Measurements from ENCODE around the gene EFCAB6. TPM values are rescaled to one million over a fixed set of nuclear protein-coding genes. Genes with fewer than 3 reads are reported as not detected.
A peak's percentile ranks its signal among the peaks of the same experiment; 100 is the strongest.

EFCAB6 gene
- total RNA-seq, 1 experiment from 2014 or later: 0.52 TPM

GRCh38 chr22:43515902-43516301 is 296.2 kb downstream of the EFCAB6 start:
- Histone ChIP-seq H4K20me1 (ENCODE audit: insufficient read depth) (no peaks in the 10 kb centered on the region), H3K4me3 (replicated peaks in 1 of 2; ENCODE audit: low read depth in 1 of 2, low read length in 2 of 2) (no peak overlapping the region), H3K27me3 (ENCODE audit: insufficient read depth, low read length) (peaks cover 5% of the 10 kb centered on the region; the same call in 1 of the 2 replicates), H3K9me2 (ENCODE audit: insufficient read depth) (no peaks in the 10 kb centered on the region), H3K79me2 (ENCODE audit: insufficient read depth, low read length) (no peaks in the 10 kb centered on the region), H2AFZ (ENCODE audit: low read depth, low read length, poor library complexity, severe bottlenecking) (no peak overlapping the region), H3K36me3 (ENCODE audit: control insufficient read depth in 1 of 2, insufficient read depth in 2 of 2, low read length in 2 of 2) (no peaks in the 10 kb centered on the region), H3K27ac (ENCODE audit: low read depth, low read length) (no peak overlapping the region), H3K9ac (ENCODE audit: low read length) (no peak overlapping the region), H3K9me3 (ENCODE audit: control insufficient read depth in 1 of 2, insufficient read depth in 1 of 2, low read depth in 1 of 2, low read length in 2 of 2) (no peaks in the 10 kb centered on the region), H3K4me1 (ENCODE audit: control insufficient read depth in 1 of 2, insufficient read depth in 2 of 2, low read length in 2 of 2) (no peaks in the 10 kb centered on the region), H3K4me2 (ENCODE audit: low read length) (no peak overlapping the region)
- DNase-seq (ENCODE audit: low read depth, low spot score): no peak
- intact Hi-C loops (cut with micrococcal nuclease): no loop called here
- TF ChIP-seq FOSL1 (IDR thresholded peaks at IDR 0.05; ENCODE audit: low read depth): no peak
- TF ChIP-seq, protein P1, sequence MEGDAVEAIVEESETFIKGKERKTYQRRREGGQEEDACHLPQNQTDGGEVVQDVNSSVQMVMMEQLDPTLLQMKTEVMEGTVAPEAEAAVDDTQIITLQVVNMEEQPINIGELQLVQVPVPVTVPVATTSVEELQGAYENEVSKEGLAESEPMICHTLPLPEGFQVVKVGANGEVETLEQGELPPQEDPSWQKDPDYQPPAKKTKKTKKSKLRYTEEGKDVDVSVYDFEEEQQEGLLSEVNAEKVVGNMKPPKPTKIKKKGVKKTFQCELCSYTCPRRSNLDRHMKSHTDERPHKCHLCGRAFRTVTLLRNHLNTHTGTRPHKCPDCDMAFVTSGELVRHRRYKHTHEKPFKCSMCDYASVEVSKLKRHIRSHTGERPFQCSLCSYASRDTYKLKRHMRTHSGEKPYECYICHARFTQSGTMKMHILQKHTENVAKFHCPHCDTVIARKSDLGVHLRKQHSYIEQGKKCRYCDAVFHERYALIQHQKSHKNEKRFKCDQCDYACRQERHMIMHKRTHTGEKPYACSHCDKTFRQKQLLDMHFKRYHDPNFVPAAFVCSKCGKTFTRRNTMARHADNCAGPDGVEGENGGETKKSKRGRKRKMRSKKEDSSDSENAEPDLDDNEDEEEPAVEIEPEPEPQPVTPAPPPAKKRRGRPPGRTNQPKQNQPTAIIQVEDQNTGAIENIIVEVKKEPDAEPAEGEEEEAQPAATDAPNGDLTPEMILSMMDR (IDR thresholded peaks at IDR 0.05 in 2 of 3, conservative IDR thresholded peaks at IDR 0.05 in 1 of 3; ENCODE audit: borderline replicate concordance in 1 of 3, insufficient read depth in 1 of 3, low read depth in 2 of 3, low read length in 2 of 3): peak in 2 of 3 experiments; percentile 49 to 51; a peak in 4 of 6 replicates
- TF ChIP-seq TCF7L2 (IDR thresholded peaks at IDR 0.05; ENCODE audit: borderline replicate concordance, extremely low read depth, insufficient read depth, insufficient read length): no peak
- 0 out of 2 replicates have a peak, but pooled peaks have one; percentile 9 for TF ChIP-seq RAD21 (IDR thresholded peaks at IDR 0.05; ENCODE audit: low read depth)
- RAD21 ChIA-PET (ENCODE audit: low non-redundant PET in 1 of 2, low total read pairs in 2 of 2, uncharacterized antibody in 2 of 2, unreplicated experiment in 2 of 2): no interaction called here
- BruUV-seq (replicated peaks): no TSS peak
- POLR2A ChIA-PET: no interaction called here
- ATAC-seq: peak; percentile 54; the same call in 1 of the 2 replicates
- CTCF ChIA-PET: no interaction called here

GRCh38 chr22:43515411-43515810 is 296.7 kb downstream of the EFCAB6 start:
- no peaks in the 10 kb centered on the region for H3K4me1 ChIP-seq (ENCODE audit: control insufficient read depth in 1 of 2, insufficient read depth in 2 of 2, low read length in 2 of 2)
- H3K27ac ChIP-seq (ENCODE audit: low read depth, low read length): no peak overlapping the region
- ChIA-PET CTCF (no interaction called here), RAD21 (ENCODE audit: low non-redundant PET in 1 of 2, low total read pairs in 2 of 2, uncharacterized antibody in 2 of 2, unreplicated experiment in 2 of 2) (no interaction called here), POLR2A (no interaction called here)
- H3K79me2 ChIP-seq (ENCODE audit: insufficient read depth, low read length): no peaks in the 10 kb centered on the region
- H4K20me1 ChIP-seq (ENCODE audit: insufficient read depth): no peaks in the 10 kb centered on the region
- DNase-seq (ENCODE audit: low read depth, low spot score): no peak
- no peak overlapping the region for H3K4me2 ChIP-seq (ENCODE audit: low read length)
- H3K27me3 ChIP-seq (ENCODE audit: insufficient read depth, low read length): peaks cover 5% of the 10 kb centered on the region; the same call in 1 of the 2 replicates
- H3K9me2 ChIP-seq (ENCODE audit: insufficient read depth): no peaks in the 10 kb centered on the region
- no TSS peak for BruUV-seq (replicated peaks)
- no peak overlapping the region for H3K9ac ChIP-seq (ENCODE audit: low read length)
- no peaks in the 10 kb centered on the region for H3K36me3 ChIP-seq (ENCODE audit: control insufficient read depth in 1 of 2, insufficient read depth in 2 of 2, low read length in 2 of 2)
- H3K4me3 ChIP-seq (replicated peaks in 1 of 2; ENCODE audit: low read depth in 1 of 2, low read length in 2 of 2): no peak overlapping the region
- ATAC-seq: no peak
- intact Hi-C loops (cut with micrococcal nuclease): no loop called here
- H3K9me3 ChIP-seq (ENCODE audit: control insufficient read depth in 1 of 2, insufficient read depth in 1 of 2, low read depth in 1 of 2, low read length in 2 of 2): no peaks in the 10 kb centered on the region
- no peak for TF ChIP-seq SP1 (IDR thresholded peaks at IDR 0.05; ENCODE audit: low read depth)
- TF ChIP-seq ELF1 (IDR thresholded peaks at IDR 0.05; ENCODE audit: borderline replicate concordance, low read depth): no peak
- TF ChIP-seq EZH2phosphoT487 (IDR thresholded peaks at IDR 0.05; ENCODE audit: borderline replicate concordance): no peak
- no peak for TF ChIP-seq EGR1 (IDR thresholded peaks at IDR 0.05; ENCODE audit: low read depth)
- no peak for TF ChIP-seq RAD21 (IDR thresholded peaks at IDR 0.05; ENCODE audit: low read depth)
- no peak for TF ChIP-seq POLR2A (IDR thresholded peaks at IDR 0.05; ENCODE audit: borderline replicate concordance, extremely low read depth, insufficient read depth, insufficient read length)
- TF ChIP-seq CBX3 (IDR thresholded peaks at IDR 0.05; ENCODE audit: low read depth): no peak
- no peak for TF ChIP-seq ZFX (IDR thresholded peaks at IDR 0.05)
- no peak for TF ChIP-seq MAX (IDR thresholded peaks at IDR 0.05)
- no peak for TF ChIP-seq JUND (IDR thresholded peaks at IDR 0.05)
- no peak for TF ChIP-seq ATF3 (IDR thresholded peaks at IDR 0.05)
- no peak for TF ChIP-seq FOSL1 (IDR thresholded peaks at IDR 0.05; ENCODE audit: low read depth)
- TF ChIP-seq CEBPB (IDR thresholded peaks at IDR 0.05; ENCODE audit: low read depth): no peak
- TF ChIP-seq, protein P2, sequence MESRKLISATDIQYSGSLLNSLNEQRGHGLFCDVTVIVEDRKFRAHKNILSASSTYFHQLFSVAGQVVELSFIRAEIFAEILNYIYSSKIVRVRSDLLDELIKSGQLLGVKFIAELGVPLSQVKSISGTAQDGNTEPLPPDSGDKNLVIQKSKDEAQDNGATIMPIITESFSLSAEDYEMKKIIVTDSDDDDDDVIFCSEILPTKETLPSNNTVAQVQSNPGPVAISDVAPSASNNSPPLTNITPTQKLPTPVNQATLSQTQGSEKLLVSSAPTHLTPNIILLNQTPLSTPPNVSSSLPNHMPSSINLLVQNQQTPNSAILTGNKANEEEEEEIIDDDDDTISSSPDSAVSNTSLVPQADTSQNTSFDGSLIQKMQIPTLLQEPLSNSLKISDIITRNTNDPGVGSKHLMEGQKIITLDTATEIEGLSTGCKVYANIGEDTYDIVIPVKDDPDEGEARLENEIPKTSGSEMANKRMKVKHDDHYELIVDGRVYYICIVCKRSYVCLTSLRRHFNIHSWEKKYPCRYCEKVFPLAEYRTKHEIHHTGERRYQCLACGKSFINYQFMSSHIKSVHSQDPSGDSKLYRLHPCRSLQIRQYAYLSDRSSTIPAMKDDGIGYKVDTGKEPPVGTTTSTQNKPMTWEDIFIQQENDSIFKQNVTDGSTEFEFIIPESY (IDR thresholded peaks at IDR 0.05; ENCODE audit: extremely low read depth, insufficient replicate concordance, low read length): no peak
- TF ChIP-seq SRF (IDR thresholded peaks at IDR 0.05; ENCODE audit: low read depth): no peak
- TF ChIP-seq ZNF274 (IDR thresholded peaks at IDR 0.05; ENCODE audit: low read depth, low read length): no peak
- H2AFZ ChIP-seq (ENCODE audit: low read depth, low read length, poor library complexity, severe bottlenecking): no peak overlapping the region
